GM12878 (cell line): ENCODE data around the gene SBF2. TPM values are rescaled to one million over a fixed set of nuclear protein-coding genes. Genes with fewer than 3 reads are reported as not detected.

Experiments
- ATAC-seq: fragments of 200-7000 bp; cut with Tn5 transposase; 3 replicates; pipeline ENCODE4 v1.9.1; 2020; ENCODE audit warnings: mild to moderate bottlenecking, moderate library complexity
- BruUV-seq: library from RNA; stranded (reverse); fragments of 400-500 nt; replicated peaks from 2 replicates; lab custom pipeline; 2021; lab: Mats Ljungman, UMichigan
- CTCF ChIA-PET: fragments of 300-600 bp; sonication (Branson Sonifier 250); formaldehyde crosslinking; extraction: SDS; loops from one replicate; lab custom pipeline; 2021; ENCODE audit warnings: inconsistent platforms; lab: Yijun Ruan, JAX
- POLR2A ChIA-PET: fragments of 350-600 bp; formaldehyde crosslinking; extraction: SDS; loops from one replicate; lab custom pipeline; 2021; ENCODE audit warnings: inconsistent platforms; lab: Charles Lee
- RAD21 ChIA-PET: fragments of 300-600 bp; sonication (Branson Sonifier 250); formaldehyde crosslinking; loops from one replicate; lab custom pipeline; 2023; ENCODE audit warnings: antibody characterized with exemption; ENCODE audit not compliant: unreplicated experiment; lab: Charles Lee
- SMC1A ChIA-PET: fragments of 300-600 bp; sonication (Branson Sonifier 250); formaldehyde crosslinking; loops from one replicate; lab custom pipeline; 2023; ENCODE audit not compliant: unreplicated experiment, uncharacterized antibody; lab: Charles Lee
- DNase-seq: peaks from one replicate; pipeline ENCODE4 v3.0.0-alpha.2; 2011; ENCODE audit warnings: low read depth, low spot score
- FAIRE-seq: peaks from 3 replicates; lab custom pipeline; 2011; peaks lifted over from hg19 to GRCh38; lab: Jason Lieb, UNC
- H2AFZ ChIP-seq: 2 replicates; pipeline ENCODE4 v1.6.0; 2011; ENCODE audit warnings: low read depth, low read length, control low read depth; ENCODE audit not compliant: control insufficient read depth
- H3K27ac ChIP-seq: 2 replicates; pipeline ENCODE4 v1.5.1; 2011; ENCODE audit warnings: control low read depth; ENCODE audit not compliant: control insufficient read depth, insufficient read depth
- H3K27me3 ChIP-seq, 2 experiments: replicated peaks in 1 of 2; 2 replicates each; pipeline versions ENCODE4 v1.6.0 to v1.6.1; 2011; ENCODE audit warnings: low read length in 1 of 2; ENCODE audit not compliant: control insufficient read depth in 2 of 2, insufficient read depth in 2 of 2
- H3K36me3 ChIP-seq, 2 experiments: 2 replicates each; pipeline ENCODE4 v1.5.1; 2011; ENCODE audit warnings: low read length in 1 of 2; ENCODE audit not compliant: control insufficient read depth in 2 of 2, insufficient read depth in 2 of 2
- H3K4me1 ChIP-seq: 2 replicates; pipeline ENCODE4 v1.6.1; 2011; ENCODE audit warnings: mild to moderate bottlenecking, low read length, moderate library complexity, mixed read lengths; ENCODE audit not compliant: control insufficient read depth, insufficient read depth
- H3K4me2 ChIP-seq: 2 replicates; pipeline ENCODE4 v1.6.0; 2011; ENCODE audit warnings: control low read depth; ENCODE audit not compliant: control insufficient read depth, insufficient read depth
- H3K4me3 ChIP-seq: fragments of 200-600 bp; sonication (generic); 2 replicates; pipeline ENCODE4 v1.5.1; 2016
- H3K79me2 ChIP-seq: 2 replicates; pipeline ENCODE4 v1.6.0; 2011; ENCODE audit warnings: low read length; ENCODE audit not compliant: control insufficient read depth, insufficient read depth
- H3K9ac ChIP-seq: 2 replicates; pipeline ENCODE4 v1.8.0; 2011; ENCODE audit warnings: low read length, control low read depth, mixed read lengths; ENCODE audit not compliant: control insufficient read depth, insufficient read depth
- H3K9me3 ChIP-seq: replicated peaks from 3 replicates; pipeline ENCODE4 v1.5.1; 2011; ENCODE audit warnings: mild to moderate bottlenecking, low read length; ENCODE audit not compliant: control insufficient read depth, insufficient read depth
- H4K20me1 ChIP-seq: 2 replicates; pipeline ENCODE4 v1.6.0; 2011; ENCODE audit not compliant: control insufficient read depth, insufficient read depth
- BACH1 ChIP-seq: fragments of 450-650 bp; IDR thresholded peaks from 2 replicates; pipeline ENCODE4 v1.6.1; 2017; ENCODE audit warnings: mild to moderate bottlenecking, borderline replicate concordance
- BHLHE40 ChIP-seq, 2 experiments: fragments of 450-650 bp in 1 of 2; IDR thresholded peaks; 2 replicates each; pipeline ENCODE4 v1.6.1; 2011 to 2017; ENCODE audit warnings: low read depth in 2 of 2, borderline replicate concordance in 1 of 2, improper control_type of control experiment in 1 of 2, low read length in 1 of 2, mild to moderate bottlenecking in 1 of 2
- BMI1 ChIP-seq: fragments of 450-650 bp; IDR thresholded peaks from 2 replicates; pipeline ENCODE4 v1.6.1; 2016; ENCODE audit warnings: mild to moderate bottlenecking, moderate library complexity, borderline replicate concordance
- BRCA1 ChIP-seq: IDR thresholded peaks from 2 replicates; pipeline ENCODE4 v1.6.1; 2011; ENCODE audit warnings: low read depth, low read length, improper control_type of control experiment
- DPF2 ChIP-seq: fragments of 450-650 bp; IDR thresholded peaks from 2 replicates; pipeline ENCODE4 v1.6.1; 2017; ENCODE audit warnings: mild to moderate bottlenecking
- E2F8 ChIP-seq: fragments of 450-650 bp; IDR thresholded peaks from 2 replicates; pipeline ENCODE4 v1.6.1; 2018; ENCODE audit warnings: mild to moderate bottlenecking, low read depth, moderate library complexity; ENCODE audit not compliant: partially characterized antibody
- EZH2 ChIP-seq: IDR thresholded peaks from 2 replicates; pipeline ENCODE4 v1.6.1; 2012; ENCODE audit warnings: low read depth, mild to moderate bottlenecking, control low read depth, inconsistent platforms, low read length, borderline replicate concordance; ENCODE audit not compliant: control insufficient read depth
- MTA3 ChIP-seq: IDR thresholded peaks from 2 replicates; pipeline ENCODE4 v1.6.1; 2012; ENCODE audit warnings: low read length, inconsistent platforms, borderline replicate concordance
- NR2F1 ChIP-seq: fragments of 450-650 bp; conservative IDR thresholded peaks from 2 replicates; pipeline ENCODE4 v1.6.1; 2017; ENCODE audit warnings: mild to moderate bottlenecking
- RB1 ChIP-seq: fragments of 450-650 bp; formaldehyde crosslinking; IDR thresholded peaks from 2 replicates; pipeline ENCODE4 v1.6.1; 2017; ENCODE audit warnings: mild to moderate bottlenecking, borderline replicate concordance
- TAF1 ChIP-seq: IDR thresholded peaks from 2 replicates; pipeline ENCODE4 v1.6.1; 2011; ENCODE audit warnings: mild to moderate bottlenecking, low read depth, low read length, borderline replicate concordance
- ZBED1 ChIP-seq: IDR thresholded peaks from 2 replicates; pipeline ENCODE4 v1.6.1; 2016; ENCODE audit warnings: borderline replicate concordance
- ZSCAN29 ChIP-seq: fragments of 450-650 bp; IDR thresholded peaks from 2 replicates; pipeline ENCODE4 v1.6.1; 2017; ENCODE audit warnings: mild to moderate bottlenecking, moderate library complexity
- WGBS: methylation state at CpG from one replicate; pipeline ENCODE4 v1.1.6; 2016; ENCODE audit warnings: low lambda C conversion rate; ENCODE audit not compliant: insufficient replicate concordance, insufficient coverage; ENCODE audit errors: missing lambda C conversion rate; 5-methylcytosine and 5-hydroxymethylcytosine counted together
- in situ Hi-C: fragments of 300-500 bp; cut with MboI; formaldehyde crosslinking; loops from 9 replicates; pipeline ENCODE4 v1.14.3; 2018; ENCODE audit warnings: mixed read lengths
- intact Hi-C: fragments of 100-400 bp; cut with micrococcal nuclease; formaldehyde crosslinking; loops from one replicate; pipeline ENCODE4 v1.14.2; 2022; ENCODE audit not compliant: unreplicated experiment
- polyA plus RNA-seq, 11 experiments: library from polyadenylated mRNA; depleted of rRNA in 4 of 11; unstranded in 6 of 11; stranded (reverse) in 5 of 11; fragments of >200 nt; fragmentation: Nextera tagmentation in 4 of 11; fragmentation: Illumina TruSeq in 1 of 11; extraction: Ambion mirVana in 4 of 11; extraction: Trizol in 1 of 11; gene quantifications; 1 replicate in 1 of 11; 2 replicates in 10 of 11; pipeline versions ENCODE4 v1.2.1 to v1.2.3, GENCODE V29; 2011 to 2016; ENCODE audit warnings: inconsistent platforms in 2 of 11, missing spikeins in 2 of 11, low read depth in 1 of 11
- total RNA-seq, 4 experiments: library from RNA; depleted of rRNA in 3 of 4; stranded (reverse); fragments of >200 nt in 3 of 4; fragmentation: Illumina TruSeq in 1 of 4; extraction: Trizol in 1 of 4; gene quantifications; 2 replicates each; pipeline versions ENCODE4 v1.2.1 to v1.2.3, GENCODE V29; 2013 to 2021

The SBF2 gene
- total and polyA plus RNA-seq, 10 of the 15 experiments (the other 5 are each of a cell fraction or from before 2014, with no cell fraction given), result 0.24 to 2.3 (median 1.1) TPM

GRCh38 chr11:10247011-10247410 lies 47.0 kb downstream of the SBF2 start:
- BruUV-seq, result no TSS peak
- no peak for DNase-seq
- RAD21 ChIA-PET, result no interaction called here
- CTCF ChIA-PET, result no interaction called here
- no peak for FAIRE-seq
- in situ Hi-C loops, result no loop called here
- 0% methylated on average over 2 of the region's 2 CpGs for WGBS
- no peak overlapping the region for H3K4me3 ChIP-seq
- no peaks in the 10 kb centered on the region for H4K20me1 ChIP-seq
- no peak for ATAC-seq
- no peak overlapping the region for H2AFZ ChIP-seq
- no peaks in the 10 kb centered on the region for H3K9me3 ChIP-seq
- H3K9ac ChIP-seq, result no peak overlapping the region
- SMC1A ChIA-PET, result no interaction called here
- H3K27me3 ChIP-seq, result no peaks in the 10 kb centered on the region
- H3K4me1 ChIP-seq, result no peaks in the 10 kb centered on the region
- no peak for TF ChIP-seq ZBED1
- no peak for TF ChIP-seq BACH1
- no peak for TF ChIP-seq ZSCAN29
- TF ChIP-seq BHLHE40 (IDR thresholded peaks at IDR 0.05; ENCODE audit: borderline replicate concordance in 1 of 2, low read depth in 2 of 2, low read length in 1 of 2), result no peak
- no peak for TF ChIP-seq TAF1
- TF ChIP-seq BMI1, result no peak
- TF ChIP-seq MTA3, result no peak
- TF ChIP-seq RB1, result no peak
- no peak for TF ChIP-seq NR2F1
- no peak for TF ChIP-seq E2F8
- TF ChIP-seq BRCA1, result no peak
- TF ChIP-seq EZH2, result no peak
- no peak for TF ChIP-seq DPF2
- intact Hi-C loops, result no loop called here
- no peak overlapping the region for H3K4me2 ChIP-seq
- POLR2A ChIA-PET, result no interaction called here
- H3K79me2 ChIP-seq, result no peaks in the 10 kb centered on the region
- no peaks in the 10 kb centered on the region for H3K36me3 ChIP-seq
- no peak overlapping the region for H3K27ac ChIP-seq
